Activated naive CD4-positive, alpha-beta T cell treated with anti-CD3 and anti-CD28 coated beads, Interleukin-2, amount 50 U/mL, for 24 hours (primary cell): Measurements from ENCODE around the gene AHNAK.

Experiments
- H3K27ac Mint-ChIP-seq: one replicate; pipeline ENCODE4 v1.8.0; 2021; ENCODE audit warnings: mild to moderate bottlenecking, mixed read lengths
- H3K27me3 Mint-ChIP-seq: one replicate; pipeline ENCODE4 v1.8.0; 2021; ENCODE audit warnings: mixed read lengths
- H3K36me3 Mint-ChIP-seq: one replicate; pipeline ENCODE4 v1.8.0; 2021; ENCODE audit warnings: mixed read lengths
- H3K4me1 Mint-ChIP-seq: one replicate; pipeline ENCODE4 v1.8.0; 2021; ENCODE audit warnings: mixed read lengths
- H3K4me3 Mint-ChIP-seq: one replicate; pipeline ENCODE4 v1.8.0; 2021; ENCODE audit warnings: mild to moderate bottlenecking, mixed read lengths
- H3K9me3 Mint-ChIP-seq: one replicate; pipeline ENCODE4 v1.8.0; 2021; ENCODE audit warnings: mixed read lengths

Gene AHNAK

GRCh38 chr11:62545437-62546243 is 966 bp downstream of the AHNAK start:
- no peaks in the 10 kb centered on the region for H3K9me3 Mint-ChIP-seq
- H3K27me3 Mint-ChIP-seq = no peaks in the 10 kb centered on the region
- peaks cover 73% of the 10 kb centered on the region for H3K4me1 Mint-ChIP-seq
- H3K4me3 Mint-ChIP-seq = peak overlapping the region; percentile 89
- peak overlapping the region; percentile 70 for H3K27ac Mint-ChIP-seq
- no peaks in the 10 kb centered on the region for H3K36me3 Mint-ChIP-seq

GRCh38 chr11:62544581-62545436 is 1.8 kb downstream of the AHNAK start:
- no peak overlapping the region for H3K27ac Mint-ChIP-seq
- H3K27me3 Mint-ChIP-seq = no peaks in the 10 kb centered on the region
- H3K4me1 Mint-ChIP-seq = peaks cover 67% of the 10 kb centered on the region
- H3K9me3 Mint-ChIP-seq = no peaks in the 10 kb centered on the region
- H3K4me3 Mint-ChIP-seq = peak overlapping the region; percentile 89
- no peaks in the 10 kb centered on the region for H3K36me3 Mint-ChIP-seq

- Mint-ChIP-seq H3K4me1 (peaks cover 72% of the 10 kb centered on the region), H3K27ac (peak overlapping the region; percentile 35), H3K27me3 (no peaks in the 10 kb centered on the region), H3K36me3 (no peaks in the 10 kb centered on the region), H3K4me3 (peak overlapping the region; percentile 89), H3K9me3 (no peaks in the 10 kb centered on the region)
These were observed 2.7 kb downstream of the AHNAK start for GRCh38 chr11:62543680-62544444.

- Mint-ChIP-seq H3K9me3 (no peaks in the 10 kb centered on the region), H3K36me3 (no peaks in the 10 kb centered on the region), H3K4me1 (peaks cover 69% of the 10 kb centered on the region), H3K4me3 (peak overlapping the region; percentile 64), H3K27me3 (no peaks in the 10 kb centered on the region), H3K27ac (no peak overlapping the region)
These were observed 3.6 kb downstream of the AHNAK start for GRCh38 chr11:62542750-62543567.

GRCh38 chr11:62542111-62542745 is 4.4 kb downstream of the AHNAK start:
- Mint-ChIP-seq H3K27me3 (no peaks in the 10 kb centered on the region), H3K4me3 (peak overlapping the region; percentile 64), H3K4me1 (peaks cover 62% of the 10 kb centered on the region), H3K9me3 (no peaks in the 10 kb centered on the region), H3K27ac (no peak overlapping the region), H3K36me3 (no peaks in the 10 kb centered on the region)

GRCh38 chr11:62540804-62541701 is 5.6 kb downstream of the AHNAK start:
- Mint-ChIP-seq H3K27ac (peak overlapping the region; percentile 11), H3K4me1 (peaks cover 62% of the 10 kb centered on the region), H3K4me3 (peak overlapping the region; percentile 57), H3K9me3 (no peaks in the 10 kb centered on the region), H3K36me3 (peaks cover 2% of the 10 kb centered on the region), H3K27me3 (no peaks in the 10 kb centered on the region)

- Mint-ChIP-seq H3K27me3 (no peaks in the 10 kb centered on the region), H3K27ac (no peak overlapping the region), H3K4me3 (no peak overlapping the region), H3K4me1 (peaks cover 54% of the 10 kb centered on the region), H3K9me3 (no peaks in the 10 kb centered on the region), H3K36me3 (peaks cover 4% of the 10 kb centered on the region)
These were observed 7.2 kb downstream of the AHNAK start for GRCh38 chr11:62539238-62539925.

- H3K4me3 Mint-ChIP-seq = no peak overlapping the region
- no peak overlapping the region for H3K27ac Mint-ChIP-seq
- peaks cover 9% of the 10 kb centered on the region for H3K36me3 Mint-ChIP-seq
- peaks cover 47% of the 10 kb centered on the region for H3K4me1 Mint-ChIP-seq
- no peaks in the 10 kb centered on the region for H3K27me3 Mint-ChIP-seq
- no peaks in the 10 kb centered on the region for H3K9me3 Mint-ChIP-seq
These were observed 8.0 kb downstream of the AHNAK start for GRCh38 chr11:62538470-62539237.

- peaks cover 24% of the 10 kb centered on the region for H3K4me1 Mint-ChIP-seq
- no peak overlapping the region for H3K4me3 Mint-ChIP-seq
- peaks cover 16% of the 10 kb centered on the region for H3K36me3 Mint-ChIP-seq
- no peak overlapping the region for H3K27ac Mint-ChIP-seq
- no peaks in the 10 kb centered on the region for H3K9me3 Mint-ChIP-seq
- H3K27me3 Mint-ChIP-seq = no peaks in the 10 kb centered on the region
These were observed 10.2 kb downstream of the AHNAK start for GRCh38 chr11:62536301-62536957.

GRCh38 chr11:62535802-62536201 is 10.8 kb downstream of the AHNAK start:
- Mint-ChIP-seq H3K27ac (no peak overlapping the region), H3K9me3 (no peaks in the 10 kb centered on the region), H3K27me3 (no peaks in the 10 kb centered on the region), H3K4me3 (no peak overlapping the region), H3K4me1 (peaks cover 18% of the 10 kb centered on the region), H3K36me3 (peaks cover 16% of the 10 kb centered on the region)

GRCh38 chr11:62534779-62535545 is 11.6 kb downstream of the AHNAK start:
- H3K9me3 Mint-ChIP-seq = no peaks in the 10 kb centered on the region
- peaks cover 18% of the 10 kb centered on the region for H3K36me3 Mint-ChIP-seq
- H3K27ac Mint-ChIP-seq = no peak overlapping the region
- no peak overlapping the region for H3K4me3 Mint-ChIP-seq
- peaks cover 15% of the 10 kb centered on the region for H3K4me1 Mint-ChIP-seq
- no peaks in the 10 kb centered on the region for H3K27me3 Mint-ChIP-seq

- Mint-ChIP-seq H3K27me3 (no peaks in the 10 kb centered on the region), H3K4me3 (no peak overlapping the region), H3K27ac (no peak overlapping the region), H3K9me3 (no peaks in the 10 kb centered on the region), H3K4me1 (no peaks in the 10 kb centered on the region), H3K36me3 (peaks cover 22% of the 10 kb centered on the region)
These were observed 14.5 kb downstream of the AHNAK start for GRCh38 chr11:62532096-62532495.
